Neural cell (in vitro differentiated cells): ENCODE results near the gene SLC2A10.
"Not testable (repeated sequence)": the region's sequence is repeated elsewhere in the genome, so short reads cannot be mapped to it uniquely, and the experiment has no call there.

Experiments
- EP300 ChIP-seq: fragments of 450-650 bp; conservative IDR thresholded peaks from 2 replicates; pipeline ENCODE4 v1.6.1; 2014; ENCODE audit warnings: antibody characterized with exemption, mild to moderate bottlenecking, moderate library complexity; ENCODE audit not compliant: poor library complexity, severe bottlenecking
- EZH2 ChIP-seq: fragments of 200-600, 300-800 bp; shearing (Covaris generic), sonication (generic); IDR thresholded peaks from 2 replicates; pipeline ENCODE4 v1.6.1; 2014; ENCODE audit warnings: antibody characterized with exemption, low read length, borderline replicate concordance, mild to moderate bottlenecking; ENCODE audit not compliant: insufficient read depth, poor library complexity, severe bottlenecking
- POLR2AphosphoS5 ChIP-seq: IDR thresholded peaks from 2 replicates; pipeline ENCODE4 v1.6.1; 2012
- SMC3 ChIP-seq: fragments of 450-650 bp; conservative IDR thresholded peaks from 2 replicates; pipeline ENCODE4 v1.6.1; 2014; ENCODE audit warnings: antibody characterized with exemption, mild to moderate bottlenecking, moderate library complexity; ENCODE audit not compliant: poor library complexity
- TAF1 ChIP-seq: IDR thresholded peaks from 2 replicates; pipeline ENCODE4 v1.6.1; 2012; ENCODE audit warnings: low read depth
- TF ChIP-seq, protein P1 (sequence below): fragments of 450-650 bp; IDR thresholded peaks from 2 replicates; pipeline ENCODE4 v1.5.1; 2014; ENCODE audit warnings: antibody characterized with exemption, mild to moderate bottlenecking, moderate library complexity; ENCODE audit not compliant: poor library complexity, severe bottlenecking
- TF ChIP-seq, protein P2 (sequence below): IDR thresholded peaks from 2 replicates; pipeline ENCODE4 v1.6.1; 2012; ENCODE audit warnings: borderline replicate concordance

DNA sequence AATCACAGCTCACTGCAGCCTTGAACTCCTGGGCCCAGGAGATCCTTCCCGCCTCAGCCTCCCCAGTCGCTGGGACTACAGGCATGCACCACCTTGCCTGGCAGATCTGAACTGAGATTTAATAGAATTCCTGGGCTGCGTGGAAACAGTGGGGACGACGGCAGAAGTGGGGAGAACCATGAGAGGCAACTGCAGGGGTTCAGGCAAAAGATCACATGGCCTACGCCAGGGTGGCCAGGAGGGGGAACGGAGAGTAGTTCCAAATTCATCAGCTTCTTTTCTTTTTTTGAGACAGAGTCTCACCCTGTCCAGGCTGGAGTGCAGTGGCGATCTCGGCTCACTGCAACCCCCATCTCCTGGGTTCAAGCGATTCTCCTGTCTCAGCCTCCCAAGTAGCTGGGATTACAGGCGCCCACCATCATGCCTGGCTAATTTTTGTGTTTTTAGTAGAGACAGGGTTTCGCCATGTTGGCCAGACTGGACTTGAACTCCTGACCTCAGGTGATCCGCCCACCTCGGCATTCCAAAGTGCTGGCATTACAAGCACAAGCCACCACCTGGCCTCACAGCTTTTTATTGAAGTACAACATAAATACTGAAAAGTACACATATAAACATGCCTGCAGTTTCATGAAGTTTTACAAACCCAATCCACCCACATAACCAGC, 32.7 kb upstream of the SLC2A10 start:
- TF ChIP-seq, protein P1, sequence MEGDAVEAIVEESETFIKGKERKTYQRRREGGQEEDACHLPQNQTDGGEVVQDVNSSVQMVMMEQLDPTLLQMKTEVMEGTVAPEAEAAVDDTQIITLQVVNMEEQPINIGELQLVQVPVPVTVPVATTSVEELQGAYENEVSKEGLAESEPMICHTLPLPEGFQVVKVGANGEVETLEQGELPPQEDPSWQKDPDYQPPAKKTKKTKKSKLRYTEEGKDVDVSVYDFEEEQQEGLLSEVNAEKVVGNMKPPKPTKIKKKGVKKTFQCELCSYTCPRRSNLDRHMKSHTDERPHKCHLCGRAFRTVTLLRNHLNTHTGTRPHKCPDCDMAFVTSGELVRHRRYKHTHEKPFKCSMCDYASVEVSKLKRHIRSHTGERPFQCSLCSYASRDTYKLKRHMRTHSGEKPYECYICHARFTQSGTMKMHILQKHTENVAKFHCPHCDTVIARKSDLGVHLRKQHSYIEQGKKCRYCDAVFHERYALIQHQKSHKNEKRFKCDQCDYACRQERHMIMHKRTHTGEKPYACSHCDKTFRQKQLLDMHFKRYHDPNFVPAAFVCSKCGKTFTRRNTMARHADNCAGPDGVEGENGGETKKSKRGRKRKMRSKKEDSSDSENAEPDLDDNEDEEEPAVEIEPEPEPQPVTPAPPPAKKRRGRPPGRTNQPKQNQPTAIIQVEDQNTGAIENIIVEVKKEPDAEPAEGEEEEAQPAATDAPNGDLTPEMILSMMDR = not testable (repeated sequence)
- TF ChIP-seq TAF1, POLR2AphosphoS5, EZH2, EP300, SMC3: not testable (repeated sequence)
- TF ChIP-seq, protein P2, sequence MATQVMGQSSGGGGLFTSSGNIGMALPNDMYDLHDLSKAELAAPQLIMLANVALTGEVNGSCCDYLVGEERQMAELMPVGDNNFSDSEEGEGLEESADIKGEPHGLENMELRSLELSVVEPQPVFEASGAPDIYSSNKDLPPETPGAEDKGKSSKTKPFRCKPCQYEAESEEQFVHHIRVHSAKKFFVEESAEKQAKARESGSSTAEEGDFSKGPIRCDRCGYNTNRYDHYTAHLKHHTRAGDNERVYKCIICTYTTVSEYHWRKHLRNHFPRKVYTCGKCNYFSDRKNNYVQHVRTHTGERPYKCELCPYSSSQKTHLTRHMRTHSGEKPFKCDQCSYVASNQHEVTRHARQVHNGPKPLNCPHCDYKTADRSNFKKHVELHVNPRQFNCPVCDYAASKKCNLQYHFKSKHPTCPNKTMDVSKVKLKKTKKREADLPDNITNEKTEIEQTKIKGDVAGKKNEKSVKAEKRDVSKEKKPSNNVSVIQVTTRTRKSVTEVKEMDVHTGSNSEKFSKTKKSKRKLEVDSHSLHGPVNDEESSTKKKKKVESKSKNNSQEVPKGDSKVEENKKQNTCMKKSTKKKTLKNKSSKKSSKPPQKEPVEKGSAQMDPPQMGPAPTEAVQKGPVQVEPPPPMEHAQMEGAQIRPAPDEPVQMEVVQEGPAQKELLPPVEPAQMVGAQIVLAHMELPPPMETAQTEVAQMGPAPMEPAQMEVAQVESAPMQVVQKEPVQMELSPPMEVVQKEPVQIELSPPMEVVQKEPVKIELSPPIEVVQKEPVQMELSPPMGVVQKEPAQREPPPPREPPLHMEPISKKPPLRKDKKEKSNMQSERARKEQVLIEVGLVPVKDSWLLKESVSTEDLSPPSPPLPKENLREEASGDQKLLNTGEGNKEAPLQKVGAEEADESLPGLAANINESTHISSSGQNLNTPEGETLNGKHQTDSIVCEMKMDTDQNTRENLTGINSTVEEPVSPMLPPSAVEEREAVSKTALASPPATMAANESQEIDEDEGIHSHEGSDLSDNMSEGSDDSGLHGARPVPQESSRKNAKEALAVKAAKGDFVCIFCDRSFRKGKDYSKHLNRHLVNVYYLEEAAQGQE = not testable (repeated sequence)
